SK-N-MC (cell line): Measurements from ENCODE around the gene HS6ST1.

Source experiments
- DNase-seq: peaks from one replicate; pipeline ENCODE4 v3.0.0-alpha.2; 2011; ENCODE audit warnings: low read depth, low spot score
- H3K27ac ChIP-seq: fragments of 200-600 bp; sonication (generic); 2 replicates; pipeline ENCODE4 v1.5.1; 2016; ENCODE audit warnings: mixed run types
- H3K36me3 ChIP-seq: fragments of 200-600 bp; sonication (generic); 2 replicates; pipeline ENCODE4 v1.6.1; 2017; ENCODE audit warnings: antibody characterized with exemption, low read length, mixed read lengths; ENCODE audit not compliant: insufficient read depth
- H3K4me3 ChIP-seq: fragments of 200-600 bp; sonication (generic); 2 replicates; pipeline ENCODE4 v1.5.1; 2016
- H3K9ac ChIP-seq: fragments of 200-600 bp; sonication (generic); 2 replicates; pipeline ENCODE4 v1.8.0; 2017; ENCODE audit warnings: mixed run types, mixed read lengths; ENCODE audit not compliant: insufficient read length
- H3K9me3 ChIP-seq: fragments of 200-600 bp; sonication (generic); 2 replicates; pipeline ENCODE4 v1.6.1; 2017; ENCODE audit warnings: low read depth, mild to moderate bottlenecking, antibody characterized with exemption, low read length, moderate library complexity, mixed read lengths
- EZH2 ChIP-seq: fragments of 200-600 bp; sonication (generic); IDR thresholded peaks from one replicate; pipeline ENCODE4 v1.6.1; 2017; ENCODE audit warnings: antibody characterized with exemption
- FOXP2 ChIP-seq: optimal IDR thresholded peaks from 2 replicates; pipeline ENCODE3; 2011; ENCODE audit warnings: mild to moderate bottlenecking, moderate library complexity; ENCODE audit not compliant: insufficient read depth; ENCODE audit errors: extremely low read length, control extremely low read depth
- POLR2AphosphoS5 ChIP-seq: IDR thresholded peaks from 2 replicates; pipeline ENCODE4 v1.6.1; 2012; ENCODE audit warnings: mild to moderate bottlenecking, low read depth, low read length, borderline replicate concordance

HS6ST1 gene

GRCh38 chr2:128302011-128302743 is 16.5 kb downstream of the HS6ST1 start:
- DNase-seq: no peak
- H3K9ac ChIP-seq: no peak overlapping the region
- H3K36me3 ChIP-seq: peaks cover 7% of the 10 kb centered on the region; the same call in 1 of the 2 replicates
- H3K4me3 ChIP-seq: no peak overlapping the region
- H3K9me3 ChIP-seq: no peaks in the 10 kb centered on the region
- no peak overlapping the region for H3K27ac ChIP-seq
- no peak for TF ChIP-seq EZH2
- TF ChIP-seq FOXP2: no peak
- TF ChIP-seq POLR2AphosphoS5: no peak

GRCh38 chr2:128301501-128301966 is 17.1 kb downstream of the HS6ST1 start:
- Histone ChIP-seq H3K4me3 (no peak overlapping the region), H3K36me3 (peaks cover 5% of the 10 kb centered on the region; the same call in 1 of the 2 replicates), H3K9me3 (no peaks in the 10 kb centered on the region), H3K9ac (no peak overlapping the region), H3K27ac (no peak overlapping the region)
- DNase-seq: no peak
- no peak for TF ChIP-seq EZH2
- no peak for TF ChIP-seq POLR2AphosphoS5
- TF ChIP-seq FOXP2: no peak

GRCh38 chr2:128301021-128301420 is 17.6 kb downstream of the HS6ST1 start:
- Histone ChIP-seq H3K36me3 (peaks cover 5% of the 10 kb centered on the region; the same call in 1 of the 2 replicates), H3K9ac (no peak overlapping the region), H3K4me3 (no peak overlapping the region), H3K27ac (no peak overlapping the region), H3K9me3 (no peaks in the 10 kb centered on the region)
- no peak for DNase-seq
- TF ChIP-seq POLR2AphosphoS5: no peak
- no peak for TF ChIP-seq FOXP2
- TF ChIP-seq EZH2: no peak

DNA sequence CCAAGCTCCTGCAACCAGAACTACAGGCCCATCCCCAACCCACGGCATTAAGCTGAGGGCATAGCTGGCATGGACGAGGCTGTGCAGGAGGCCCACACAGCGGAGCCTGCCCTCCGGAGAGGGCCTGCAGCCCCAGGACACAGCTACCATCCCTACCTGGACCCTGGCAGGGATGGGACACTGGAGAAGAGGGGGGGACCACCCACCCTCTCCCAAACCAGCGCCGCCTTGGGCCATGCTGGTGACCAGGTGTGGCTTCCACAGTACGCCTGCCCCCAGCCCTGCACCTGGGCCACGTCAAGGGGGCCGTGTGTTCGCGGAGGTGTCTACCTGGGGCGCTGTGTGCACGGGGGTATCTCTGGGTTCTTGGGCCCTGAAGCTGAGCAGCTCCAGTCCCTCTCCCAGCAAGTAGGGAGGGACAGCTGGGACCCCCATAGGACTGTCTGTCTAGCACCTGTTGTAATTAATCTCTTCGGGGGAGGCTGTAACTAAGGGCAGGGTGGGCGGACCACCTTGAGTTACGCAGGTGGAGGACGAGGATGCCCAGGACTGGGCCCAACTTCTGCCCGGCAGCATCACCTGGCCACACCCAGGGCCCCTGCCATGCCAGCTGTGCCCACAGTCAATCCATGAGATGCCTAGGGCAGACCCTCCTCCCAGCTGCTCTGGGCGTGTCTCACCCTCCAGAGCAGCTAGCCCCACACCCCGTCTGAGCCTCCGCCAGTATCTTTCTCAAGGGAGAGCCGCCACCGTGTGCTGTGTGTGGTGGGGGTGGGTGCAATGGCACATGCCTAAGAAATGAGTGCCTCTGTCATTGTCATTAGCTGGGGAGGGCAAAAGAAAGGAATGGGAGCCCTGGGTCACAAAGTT is 18.3 kb downstream of the HS6ST1 start:
- no peaks in the 10 kb centered on the region for H3K9me3 ChIP-seq
- no peak overlapping the region for H3K4me3 ChIP-seq
- H3K36me3 ChIP-seq: peaks cover 5% of the 10 kb centered on the region; the same call in 1 of the 2 replicates
- TF ChIP-seq POLR2AphosphoS5 (no peak), EZH2 (no peak), FOXP2 (no peak)
- no peak overlapping the region for H3K27ac ChIP-seq
- H3K9ac ChIP-seq: no peak overlapping the region
- DNase-seq: no peak

DNA sequence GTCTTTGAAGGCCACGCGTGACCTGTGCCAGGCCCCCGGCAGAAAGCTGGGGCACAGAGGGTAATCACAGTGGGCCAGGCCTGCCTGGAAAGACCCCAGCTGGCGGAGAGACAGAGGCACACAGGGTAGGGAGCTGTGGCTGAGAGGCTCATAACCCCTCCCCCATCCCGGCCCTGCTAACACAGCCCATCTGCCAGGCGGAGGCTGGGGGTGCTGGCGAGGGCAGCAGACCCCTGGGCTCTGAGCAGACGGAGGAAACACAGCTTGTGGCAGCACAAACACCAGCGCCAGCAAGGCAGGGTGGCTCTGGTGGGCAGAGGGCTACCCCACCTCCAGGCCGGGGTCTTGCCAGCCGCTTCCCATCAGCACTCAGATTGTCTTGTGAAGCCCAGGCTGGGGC is 19.0 kb downstream of the HS6ST1 start:
- H3K27ac ChIP-seq: no peak overlapping the region
- no peak overlapping the region for H3K4me3 ChIP-seq
- H3K9me3 ChIP-seq: no peaks in the 10 kb centered on the region
- H3K36me3 ChIP-seq: peaks cover 5% of the 10 kb centered on the region; the same call in 1 of the 2 replicates
- DNase-seq: no peak
- TF ChIP-seq POLR2AphosphoS5: no peak
- no peak for TF ChIP-seq FOXP2
- no peak for TF ChIP-seq EZH2
- H3K9ac ChIP-seq: no peak overlapping the region

- H3K9ac ChIP-seq: no peak overlapping the region
- no peaks in the 10 kb centered on the region for H3K9me3 ChIP-seq
- no peak overlapping the region for H3K4me3 ChIP-seq
- no peak overlapping the region for H3K27ac ChIP-seq
- no peak for DNase-seq
- TF ChIP-seq FOXP2: no peak
- TF ChIP-seq EZH2: no peak
- TF ChIP-seq POLR2AphosphoS5: no peak
- peaks cover 5% of the 10 kb centered on the region; the same call in 1 of the 2 replicates for H3K36me3 ChIP-seq
Measured at GRCh38 chr2:128298846-128299507, 19.7 kb downstream of the HS6ST1 start.

DNA sequence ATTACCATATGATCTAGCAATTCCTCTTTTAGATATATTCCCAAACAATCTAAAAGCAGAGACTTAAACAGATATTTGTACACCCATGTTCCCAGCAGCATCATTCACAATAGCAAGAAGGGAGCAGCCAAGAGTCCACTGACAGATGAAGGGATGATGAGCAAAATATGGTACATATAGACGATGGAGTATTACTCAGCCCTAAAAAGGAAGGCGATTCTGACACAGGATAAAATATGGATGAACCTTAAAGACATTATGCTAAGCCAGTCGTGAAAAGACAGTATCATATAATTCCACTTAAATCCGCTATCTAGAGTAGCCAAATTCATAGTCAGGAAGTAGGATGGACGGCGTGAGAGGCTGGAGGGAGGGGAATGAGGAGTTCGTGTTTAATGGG is 20.4 kb downstream of the HS6ST1 start:
- TF ChIP-seq EZH2: no peak
- no peak for TF ChIP-seq POLR2AphosphoS5
- H3K36me3 ChIP-seq: peaks cover 5% of the 10 kb centered on the region; the same call in 1 of the 2 replicates

GRCh38 chr2:128293870-128294455 is 24.7 kb downstream of the HS6ST1 start:
- H3K9ac ChIP-seq: no peak overlapping the region
- DNase-seq: no peak
- TF ChIP-seq EZH2 (no peak), POLR2AphosphoS5 (no peak), FOXP2 (no peak)
- H3K36me3 ChIP-seq: peaks cover 13% of the 10 kb centered on the region; the same call in 1 of the 2 replicates
- H3K4me3 ChIP-seq: no peak overlapping the region
- H3K9me3 ChIP-seq: no peaks in the 10 kb centered on the region
- no peak overlapping the region for H3K27ac ChIP-seq

More for the DNA sequence above, 20.4 kb downstream of the HS6ST1 start:
- no peak for DNase-seq
- Histone ChIP-seq H3K27ac (no peak overlapping the region), H3K9me3 (no peaks in the 10 kb centered on the region), H3K4me3 (no peak overlapping the region), H3K9ac (no peak overlapping the region)
